ENCODE data around the gene ASAP2. TPM values are rescaled to one million over a fixed set of nuclear protein-coding genes. Genes with fewer than 3 reads are reported as not detected.

ASAP2 gene
- total RNA-seq, 4 donors from 2014 or later: 33.2 to 62.1 (median 54.5) TPM

- TF ChIP-seq POLR2AphosphoS5 (IDR thresholded peaks at IDR 0.05): peak; percentile 58 to 75 (median 62)
- TF ChIP-seq CTCF (IDR thresholded peaks at IDR 0.05): no peak
- TF ChIP-seq POLR2A (IDR thresholded peaks at IDR 0.05): no peak
- 46% methylated on average over 6 of the region's 9 CpGs; no CpG with 5 or more reads in 1 of the 2 donors for WGBS, 2 donors (ENCODE audit: low coverage in 1 of 2)
- peak overlapping the region; percentile 70 to 77 (median 74) for H3K27ac ChIP-seq
- peak; percentile 53 for DNase-seq
- H3K4me3 ChIP-seq: no peak overlapping the region
- no peaks in the 10 kb centered on the region for H3K9me3 ChIP-seq
- in situ Hi-C loops (cut with MboI; ENCODE audit: low pct_ligation_motif_present in 1 of 4, low pct_unique_long_range_greater_than_20kb in 1 of 4, low sequenced_read_pairs in 3 of 4) (loop anchor here in 1 of 4 donors (25.0 kb wide), 1 partner anchor 146 kb away; no protein-coding TSS in a partner anchor), intact Hi-C loops (cut with DNase I; ENCODE audit: low total_unique reads) (no loop called here)
- no peaks in the 10 kb centered on the region for H3K36me3 ChIP-seq
- H3K27me3 ChIP-seq: no peaks in the 10 kb centered on the region
- peaks cover 3 to 29% (median 11%) of the 10 kb centered on the region in 4 donors for H3K4me1 ChIP-seq
These were observed 15.6 kb upstream of the ASAP2 start for GRCh38 chr2:9191041-9191481.

GRCh38 chr2:9192712-9193111 lies 13.9 kb upstream of the ASAP2 start:
- in situ Hi-C loops (cut with MboI; ENCODE audit: low pct_ligation_motif_present in 1 of 4, low pct_unique_long_range_greater_than_20kb in 1 of 4, low sequenced_read_pairs in 3 of 4) (loop anchor here in 1 of 4 donors (25.0 kb wide), 1 partner anchor 145 kb away; no protein-coding TSS in a partner anchor), intact Hi-C loops (cut with DNase I; ENCODE audit: low total_unique reads) (no loop called here)
- no peak overlapping the region for H3K4me3 ChIP-seq
- no peaks in the 10 kb centered on the region for H3K27me3 ChIP-seq
- no peak for DNase-seq
- TF ChIP-seq POLR2AphosphoS5 (IDR thresholded peaks at IDR 0.05): no peak
- TF ChIP-seq CTCF (IDR thresholded peaks at IDR 0.05): no peak
- TF ChIP-seq EP300 (IDR thresholded peaks at IDR 0.05; ENCODE audit: low read depth): no peak
- no peak for TF ChIP-seq POLR2A (IDR thresholded peaks at IDR 0.05)
- no peaks in the 10 kb centered on the region for H3K9me3 ChIP-seq
- H3K36me3 ChIP-seq: no peaks in the 10 kb centered on the region
- H3K4me1 ChIP-seq: peaks cover 3 to 18% (median 8%) of the 10 kb centered on the region in 4 donors
- WGBS, 2 donors (ENCODE audit: low coverage in 1 of 2): 84% methylated on average over 3 of the region's 3 CpGs; no CpG with 5 or more reads in 1 of the 2 donors
- peak overlapping the region; percentile 70 to 77 (median 74) for H3K27ac ChIP-seq

- no peaks in the 10 kb centered on the region for H3K27me3 ChIP-seq
- H3K4me1 ChIP-seq: peaks cover 3 to 13% (median 5%) of the 10 kb centered on the region in 4 donors
- H3K27ac ChIP-seq: peak overlapping the region in 2 of 4 donors; percentile 76 to 77
- H3K4me3 ChIP-seq: no peak overlapping the region
- H3K9me3 ChIP-seq: no peaks in the 10 kb centered on the region
- no peak for TF ChIP-seq EP300 (IDR thresholded peaks at IDR 0.05; ENCODE audit: low read depth)
- no peak for DNase-seq
- intact Hi-C loops (cut with DNase I; ENCODE audit: low total_unique reads): no loop called here
- H3K36me3 ChIP-seq: no peaks in the 10 kb centered on the region
- in situ Hi-C loops (cut with MboI; ENCODE audit: low pct_ligation_motif_present in 1 of 4, low pct_unique_long_range_greater_than_20kb in 1 of 4, low sequenced_read_pairs in 3 of 4): loop anchor here in 1 of 4 donors (25.0 kb wide), 1 partner anchor 143 kb away; no protein-coding TSS in a partner anchor
These were observed 12.3 kb upstream of the ASAP2 start for GRCh38 chr2:9194352-9194751.

- TF ChIP-seq EP300 (IDR thresholded peaks at IDR 0.05; ENCODE audit: low read depth) (no peak), POLR2A (IDR thresholded peaks at IDR 0.05) (no peak), POLR2AphosphoS5 (IDR thresholded peaks at IDR 0.05) (no peak), CTCF (IDR thresholded peaks at IDR 0.05) (no peak)
- Histone ChIP-seq H3K9me3 (no peaks in the 10 kb centered on the region), H3K27me3 (no peaks in the 10 kb centered on the region), H3K4me1 (peaks cover 0 to 7% (median 3%) of the 10 kb centered on the region in 4 donors), H3K36me3 (no peaks in the 10 kb centered on the region), H3K27ac (no peak overlapping the region), H3K4me3 (no peak overlapping the region)
- in situ Hi-C loops (cut with MboI; ENCODE audit: low pct_ligation_motif_present in 1 of 4, low pct_unique_long_range_greater_than_20kb in 1 of 4, low sequenced_read_pairs in 3 of 4): loop anchor here in 1 of 4 donors (25.0 kb wide), 1 partner anchor 141 kb away; no protein-coding TSS in a partner anchor
- intact Hi-C loops (cut with DNase I; ENCODE audit: low total_unique reads): no loop called here
- no peak for DNase-seq
- WGBS, 2 donors (ENCODE audit: low coverage in 1 of 2): 64 to 76% methylated on average over 3 of the region's 3 CpGs
These were observed 10.0 kb upstream of the ASAP2 start for GRCh38 chr2:9196637-9197036.

GRCh38 chr2:9197916-9198315 lies 8.7 kb upstream of the ASAP2 start:
- in situ Hi-C loops (cut with MboI; ENCODE audit: low pct_ligation_motif_present in 1 of 4, low pct_unique_long_range_greater_than_20kb in 1 of 4, low sequenced_read_pairs in 3 of 4) (loop anchor here in 1 of 4 donors (25.0 kb wide), 1 partner anchor 139 kb away; no protein-coding TSS in a partner anchor), intact Hi-C loops (cut with DNase I; ENCODE audit: low total_unique reads) (no loop called here)
- DNase-seq: no peak
- Histone ChIP-seq H3K27ac (no peak overlapping the region), H3K9me3 (no peaks in the 10 kb centered on the region), H3K4me3 (no peak overlapping the region), H3K4me1 (no peaks in the 10 kb centered on the region), H3K27me3 (no peaks in the 10 kb centered on the region), H3K36me3 (no peaks in the 10 kb centered on the region)
- TF ChIP-seq POLR2AphosphoS5 (IDR thresholded peaks at IDR 0.05): no peak
- no peak for TF ChIP-seq POLR2A (IDR thresholded peaks at IDR 0.05)
- no peak for TF ChIP-seq CTCF (IDR thresholded peaks at IDR 0.05)
- no peak for TF ChIP-seq EP300 (IDR thresholded peaks at IDR 0.05; ENCODE audit: low read depth)
- WGBS, 2 donors (ENCODE audit: low coverage in 1 of 2): 76 to 82% methylated on average over 5 of the region's 5 CpGs

All from transverse colon (tissue), 4 donors.